Erythroblast (primary cell): ENCODE results near the gene MUC5AC.

Source experiments
- GATA1 ChIP-seq: IDR thresholded peaks from 2 replicates; pipeline ENCODE4 v1.6.1; 2011; ENCODE audit warnings: low read depth, mild to moderate bottlenecking, control low read depth, low read length, moderate library complexity
- POLR2A ChIP-seq: IDR thresholded peaks from 2 replicates; pipeline ENCODE4 v1.6.1; 2011; ENCODE audit warnings: mild to moderate bottlenecking, low read length

- TF ChIP-seq POLR2A, result no peak
- no peak for TF ChIP-seq GATA1
Measured at GRCh38 chr11:1157645-1158591, at the start of gene MUC5AC.
